K562 (cell line): ENCODE results near the gene MESP1. TPM values are rescaled to one million over a fixed set of nuclear protein-coding genes. Genes with fewer than 3 reads are reported as not detected.

Source experiments
- EWSR1 ChIP-seq: fragments of 450-650 bp; IDR thresholded peaks from 2 replicates; pipeline ENCODE4 v1.6.1; 2018; ENCODE audit warnings: borderline replicate concordance, mild to moderate bottlenecking, low read depth, moderate library complexity; ENCODE audit not compliant: partially characterized antibody
- HMG20B ChIP-seq: fragments of 250-450 bp; sonication (Bioruptor Pico); IDR thresholded peaks from 2 replicates; pipeline ENCODE4 v1.5.0; 2021; ENCODE audit warnings: mild to moderate bottlenecking
- NR4A1 ChIP-seq, 2 experiments: fragments of 250-450 bp in 1 of 2; fragments of 450-650 bp in 1 of 2; sonication (Bioruptor Pico) in 1 of 2; IDR thresholded peaks; 2 replicates each; pipeline versions ENCODE4 v1.4.0 to v1.6.1; 2016 to 2020; ENCODE audit warnings: mild to moderate bottlenecking in 2 of 2, missing compliant biosample characterization in 1 of 2, missing genetic modification characterization in 1 of 2, moderate library complexity in 1 of 2
- PCBP1 ChIP-seq: fragments of 200-400 bp; formaldehyde crosslinking; IDR thresholded peaks from 2 replicates; pipeline ENCODE4 v1.6.1; 2018; ENCODE audit warnings: mild to moderate bottlenecking, low read depth, low read length; ENCODE audit not compliant: poor library complexity, severe bottlenecking
- RBM15 ChIP-seq: fragments of 200-400 bp; formaldehyde crosslinking; IDR thresholded peaks from 2 replicates; pipeline ENCODE4 v1.6.1; 2018; ENCODE audit warnings: mild to moderate bottlenecking, low read length, moderate library complexity; ENCODE audit not compliant: insufficient read depth
- RUNX1 ChIP-seq: sonication (generic); IDR thresholded peaks from 2 replicates; pipeline ENCODE4 v1.6.1; 2016; ENCODE audit warnings: antibody characterized with exemption, low read depth
- XRCC3 ChIP-seq: fragments of 450-650 bp; IDR thresholded peaks from 2 replicates; pipeline ENCODE4 v1.6.1; 2017; ENCODE audit warnings: mild to moderate bottlenecking, moderate library complexity
- ZBTB34 ChIP-seq: fragments of 250-450 bp; sonication (Bioruptor Pico); IDR thresholded peaks from 2 replicates; pipeline ENCODE4 v1.8.0; 2021; ENCODE audit warnings: mild to moderate bottlenecking, moderate library complexity
- ZNF347 ChIP-seq: fragments of 450-650 bp; formaldehyde crosslinking; IDR thresholded peaks from 2 replicates; pipeline ENCODE4 v1.4.0; 2020; ENCODE audit warnings: low read depth, mild to moderate bottlenecking, moderate library complexity
- ZNF592 ChIP-seq: fragments of 450-650 bp; IDR thresholded peaks from 2 replicates; pipeline ENCODE4 v1.6.1; 2017; ENCODE audit warnings: antibody characterized with exemption, mild to moderate bottlenecking
- ZNF766 ChIP-seq: fragments of 200-800 bp; sonication (Bioruptor generic); conservative IDR thresholded peaks from 2 replicates; pipeline ENCODE4 v1.6.1; 2016; ENCODE audit warnings: missing genetic modification characterization, missing compliant biosample characterization
- ZNF780A ChIP-seq: fragments of 250-450 bp; sonication (Bioruptor Pico); IDR thresholded peaks from 2 replicates; pipeline ENCODE4 v1.5.0; 2021; ENCODE audit warnings: mild to moderate bottlenecking
- polyA plus RNA-seq, 8 experiments: library from polyadenylated mRNA; depleted of rRNA in 4 of 8; stranded (reverse) in 5 of 8; unstranded in 3 of 8; fragments of >200 nt; fragmentation: Nextera tagmentation in 2 of 8; fragmentation: Illumina TruSeq in 1 of 8; extraction: Ambion mirVana in 2 of 8; extraction: Trizol in 1 of 8; gene quantifications; 2 replicates each; pipeline versions ENCODE4 v1.2.1 to v1.2.3, GENCODE V29; 2011 to 2014; ENCODE audit warnings: inconsistent platforms in 1 of 8, missing spikeins in 1 of 8
- total RNA-seq, 7 experiments: library from RNA; depleted of rRNA in 6 of 7; stranded (reverse); fragments of >200 nt in 6 of 7; fragmentation: Illumina TruSeq in 2 of 7; extraction: Trizol in 2 of 7; gene quantifications; 2 replicates each; pipeline versions ENCODE4 v1.2.1 to v1.2.3, GENCODE V29; 2011 to 2021; ENCODE audit warnings: low replicate concordance in 1 of 7
- TF ChIP-seq, protein P1 (sequence below), 2 experiments: fragments of 200-800 bp in 1 of 2; sonication (Bioruptor generic) in 1 of 2; sonication (generic) in 1 of 2; formaldehyde crosslinking in 1 of 2; IDR thresholded peaks in 1 of 2; conservative IDR thresholded peaks in 1 of 2; 2 replicates each; pipeline versions ENCODE4 v1.5.0 to v1.6.1; 2016 to 2020; ENCODE audit warnings: missing compliant biosample characterization in 1 of 2, missing genetic modification characterization in 1 of 2, missing genetic modification reagents in 1 of 2
- TF ChIP-seq, protein P2 (sequence below): fragments of 450-650 bp; conservative IDR thresholded peaks from 2 replicates; pipeline ENCODE4 v1.6.1; 2016; ENCODE audit warnings: missing genetic modification characterization, low read depth, mild to moderate bottlenecking, control low read depth, missing compliant biosample characterization
- TF ChIP-seq, protein P3 (sequence below), 2 experiments: IDR thresholded peaks; 2 replicates each; pipeline ENCODE4 v1.6.1; 2011; ENCODE audit warnings: borderline replicate concordance in 1 of 2, control low read depth in 1 of 2, low read depth in 1 of 2, low read length in 1 of 2, mild to moderate bottlenecking in 1 of 2, mixed read lengths in 1 of 2, moderate library complexity in 1 of 2; ENCODE audit not compliant: insufficient read depth in 1 of 2, insufficient read length in 1 of 2, poor library complexity in 1 of 2, severe bottlenecking in 1 of 2; ENCODE audit errors: extremely low read depth in 1 of 2

MESP1 gene
- total and polyA plus RNA-seq, 9 of the 15 experiments (the other 6 are each of a cell fraction or from before 2014, with no cell fraction given), result 0.14 to 1.1 (median 0.36) TPM; not detected in 4

DNA sequence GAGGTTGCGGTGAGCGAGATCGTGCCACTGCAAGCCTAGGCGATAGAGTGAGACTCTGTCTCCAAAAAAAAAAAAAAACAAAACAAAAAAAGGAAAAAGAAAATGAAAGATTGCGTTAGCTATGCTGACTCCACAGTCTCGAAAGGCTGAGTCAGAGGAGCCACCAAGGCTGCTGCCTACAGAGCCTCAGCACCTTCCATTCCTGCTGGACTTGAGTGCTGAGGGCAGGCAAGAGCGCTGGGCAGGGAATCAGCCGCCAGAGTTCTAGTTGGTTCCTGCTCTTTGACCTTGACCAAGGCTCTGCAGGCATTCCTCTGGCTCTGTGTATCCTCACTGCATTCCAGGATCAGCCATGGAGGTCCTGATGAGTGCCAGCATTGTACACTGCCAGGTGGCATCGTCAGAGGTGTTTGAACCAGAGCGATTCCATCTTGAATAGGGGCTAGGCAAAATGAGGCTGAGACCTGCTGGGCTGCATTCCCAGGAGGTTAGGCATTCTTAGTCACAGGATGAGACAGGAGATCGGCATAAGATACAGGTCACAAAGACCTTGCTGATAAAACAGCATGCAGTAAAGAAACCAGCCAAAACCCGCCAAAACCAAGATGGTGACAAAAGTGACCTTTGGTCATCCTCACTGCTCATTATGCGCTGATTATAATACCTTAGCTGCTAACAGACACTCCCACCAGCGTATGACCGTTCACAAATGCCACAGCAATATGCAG is 31.0 kb upstream of the MESP1 start (continued):
- TF ChIP-seq, protein P1, sequence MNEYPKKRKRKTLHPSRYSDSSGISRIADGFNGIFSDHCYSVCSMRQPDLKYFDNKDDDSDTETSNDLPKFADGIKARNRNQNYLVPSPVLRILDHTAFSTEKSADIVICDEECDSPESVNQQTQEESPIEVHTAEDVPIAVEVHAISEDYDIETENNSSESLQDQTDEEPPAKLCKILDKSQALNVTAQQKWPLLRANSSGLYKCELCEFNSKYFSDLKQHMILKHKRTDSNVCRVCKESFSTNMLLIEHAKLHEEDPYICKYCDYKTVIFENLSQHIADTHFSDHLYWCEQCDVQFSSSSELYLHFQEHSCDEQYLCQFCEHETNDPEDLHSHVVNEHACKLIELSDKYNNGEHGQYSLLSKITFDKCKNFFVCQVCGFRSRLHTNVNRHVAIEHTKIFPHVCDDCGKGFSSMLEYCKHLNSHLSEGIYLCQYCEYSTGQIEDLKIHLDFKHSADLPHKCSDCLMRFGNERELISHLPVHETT (CRISPR knock-in tag; conservative IDR thresholded peaks at IDR 0.05 in 1 of 2, IDR thresholded peaks at IDR 0.05 in 1 of 2), result peak in 1 of 2 experiments; percentile 99; a peak in 2 of 4 replicates
- no peak for TF ChIP-seq HMG20B (CRISPR knock-in tag)
- TF ChIP-seq ZNF592, result peak; percentile 99
- TF ChIP-seq PCBP1, result no peak
- no peak for TF ChIP-seq RBM15
- peak; percentile 99 for TF ChIP-seq ZNF766
- 0 out of 2 replicates have a peak, but pooled peaks have one; percentile 66 for TF ChIP-seq ZNF780A (CRISPR knock-in tag)
- TF ChIP-seq ZBTB34, result peak; percentile 91
- no peak for TF ChIP-seq EWSR1
- TF ChIP-seq XRCC3, result no peak
- peak; percentile 91 for TF ChIP-seq ZNF347 (CRISPR knock-in tag)
- TF ChIP-seq, protein P2, sequence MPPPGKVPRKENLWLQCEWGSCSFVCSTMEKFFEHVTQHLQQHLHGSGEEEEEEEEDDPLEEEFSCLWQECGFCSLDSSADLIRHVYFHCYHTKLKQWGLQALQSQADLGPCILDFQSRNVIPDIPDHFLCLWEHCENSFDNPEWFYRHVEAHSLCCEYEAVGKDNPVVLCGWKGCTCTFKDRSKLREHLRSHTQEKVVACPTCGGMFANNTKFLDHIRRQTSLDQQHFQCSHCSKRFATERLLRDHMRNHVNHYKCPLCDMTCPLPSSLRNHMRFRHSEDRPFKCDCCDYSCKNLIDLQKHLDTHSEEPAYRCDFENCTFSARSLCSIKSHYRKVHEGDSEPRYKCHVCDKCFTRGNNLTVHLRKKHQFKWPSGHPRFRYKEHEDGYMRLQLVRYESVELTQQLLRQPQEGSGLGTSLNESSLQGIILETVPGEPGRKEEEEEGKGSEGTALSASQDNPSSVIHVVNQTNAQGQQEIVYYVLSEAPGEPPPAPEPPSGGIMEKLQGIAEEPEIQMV (tag), result peak; percentile 94
- TF ChIP-seq NR4A1 (CRISPR knock-in tag; IDR thresholded peaks at IDR 0.05), result peak; percentile 99
- peak; percentile 99 for TF ChIP-seq NR4A1 (tag; IDR thresholded peaks at IDR 0.05)
- TF ChIP-seq, protein P3, sequence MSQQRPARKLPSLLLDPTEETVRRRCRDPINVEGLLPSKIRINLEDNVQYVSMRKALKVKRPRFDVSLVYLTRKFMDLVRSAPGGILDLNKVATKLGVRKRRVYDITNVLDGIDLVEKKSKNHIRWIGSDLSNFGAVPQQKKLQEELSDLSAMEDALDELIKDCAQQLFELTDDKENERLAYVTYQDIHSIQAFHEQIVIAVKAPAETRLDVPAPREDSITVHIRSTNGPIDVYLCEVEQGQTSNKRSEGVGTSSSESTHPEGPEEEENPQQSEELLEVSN (IDR thresholded peaks at IDR 0.05; ENCODE audit: borderline replicate concordance in 1 of 2, extremely low read depth in 1 of 2, insufficient read depth in 1 of 2, insufficient read length in 1 of 2, low read depth in 1 of 2, low read length in 1 of 2, poor library complexity in 1 of 2, severe bottlenecking in 1 of 2), result peak in 1 of 2 experiments; percentile 23
- no peak for TF ChIP-seq RUNX1
